Activated effector memory CD4-positive, alpha-beta T cell treated with anti-CD3 and anti-CD28 coated beads, Interleukin-2, amount 50 U/mL, for 16 hours (primary cell): ENCODE data around the gene RAP1GAP2.

Source experiments
- DNase-seq: peaks from one replicate; pipeline ENCODE4 v3.0.0-alpha.2; 2020

The RAP1GAP2 gene

GRCh38 chr17:3004150-3004801, 208.0 kb downstream of the RAP1GAP2 start:
- DNase-seq: peak; percentile 83

- peak; percentile 43 for DNase-seq
Measured at GRCh38 chr17:3004925-3005324, 208.7 kb downstream of the RAP1GAP2 start.

DNA sequence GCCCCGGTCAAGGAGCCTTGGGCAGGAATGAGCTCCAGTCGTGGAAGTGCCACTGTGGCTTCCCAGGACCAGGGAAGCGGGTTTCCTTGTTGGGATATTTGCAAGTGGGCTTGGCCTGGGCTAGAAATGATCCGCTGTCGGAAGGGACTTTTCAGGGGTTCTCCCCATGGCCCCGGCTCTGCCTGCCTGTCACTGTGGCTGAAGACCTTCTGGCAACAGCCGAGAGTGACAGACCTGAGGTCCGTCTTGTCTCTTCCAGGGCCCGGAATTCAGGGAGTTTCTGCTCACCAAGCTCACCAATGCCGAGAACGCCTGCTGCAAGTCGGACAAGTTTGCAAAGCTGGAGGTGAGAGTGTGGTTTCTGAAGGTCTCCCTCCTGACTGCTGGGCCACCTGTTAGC, 209.5 kb downstream of the RAP1GAP2 start:
- DNase-seq: peak; percentile 55

GRCh38 chr17:3006801-3007200, 210.6 kb downstream of the RAP1GAP2 start:
- DNase-seq: no peak

DNA sequence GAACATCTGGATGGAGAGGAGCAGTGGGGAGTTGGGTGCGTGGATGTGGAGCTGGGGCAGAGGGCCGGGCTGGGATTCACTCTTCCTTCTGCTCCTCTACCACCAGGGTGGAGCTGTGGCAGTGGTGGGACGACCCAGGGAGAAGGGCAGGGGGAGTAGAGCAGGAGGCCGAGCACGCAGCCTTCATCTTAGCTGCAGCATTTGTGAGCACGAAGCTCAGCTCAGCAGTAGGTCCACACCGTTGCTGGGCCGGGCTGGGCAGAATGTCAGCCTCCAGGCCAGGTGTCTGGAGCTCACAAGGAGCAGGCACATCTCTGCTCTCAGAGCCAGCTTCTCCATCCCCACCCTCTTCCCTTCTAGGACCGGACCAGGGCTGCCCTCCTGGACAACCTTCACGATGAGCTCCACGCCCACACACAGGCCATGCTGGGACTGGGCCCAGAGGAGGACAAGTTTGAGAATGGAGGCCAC, 211.4 kb downstream of the RAP1GAP2 start:
- DNase-seq: peak; percentile 24

DNA sequence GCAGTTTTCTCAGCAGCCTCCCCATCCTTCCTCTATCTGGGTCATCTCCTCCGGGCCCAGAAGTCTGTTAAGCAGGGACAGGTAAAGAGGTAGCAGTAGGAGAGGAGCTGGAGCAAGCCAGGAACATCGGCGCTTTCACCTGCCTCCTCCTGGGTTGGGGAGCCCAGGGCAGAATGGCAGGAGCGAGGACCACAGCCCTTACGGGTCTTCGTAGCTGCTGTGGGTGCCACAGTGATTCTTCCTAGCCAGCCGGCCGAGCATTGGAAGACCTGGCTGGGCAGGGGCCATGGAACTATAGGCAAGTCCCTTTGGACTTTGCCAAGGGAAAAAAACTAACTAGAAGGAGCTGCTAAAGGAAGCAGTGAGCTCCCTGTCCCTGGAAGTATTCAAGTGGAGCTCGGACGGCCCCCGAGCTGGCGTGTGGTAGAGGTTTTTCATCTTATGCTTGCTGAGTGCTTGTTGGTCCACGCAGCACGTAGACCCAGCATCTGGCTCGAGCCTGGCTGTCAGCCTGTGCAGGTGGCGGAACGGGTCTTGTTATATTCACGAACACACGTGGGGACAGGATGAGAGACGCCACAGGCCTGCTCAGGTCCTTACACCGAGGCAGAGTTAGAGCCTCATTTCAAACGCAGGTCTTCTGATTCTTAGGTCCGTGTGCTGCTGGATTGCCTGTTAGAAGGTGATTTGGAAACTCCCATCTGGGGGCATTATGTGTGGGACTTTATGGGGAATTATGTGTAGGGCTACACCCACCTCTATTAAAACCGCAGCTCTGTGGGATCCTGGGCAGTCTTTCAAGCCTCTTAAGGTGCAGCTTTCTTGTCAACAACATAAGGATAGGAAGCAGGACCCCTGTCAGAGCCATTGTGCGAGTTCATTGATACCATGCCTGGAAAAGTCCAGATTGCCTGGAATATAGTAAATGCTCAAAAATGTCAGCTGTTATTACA, 212.4 kb downstream of the RAP1GAP2 start:
- DNase-seq: peak; percentile 43

- no peak for DNase-seq
Measured at GRCh38 chr17:3009411-3009920, 213.2 kb downstream of the RAP1GAP2 start.

DNA sequence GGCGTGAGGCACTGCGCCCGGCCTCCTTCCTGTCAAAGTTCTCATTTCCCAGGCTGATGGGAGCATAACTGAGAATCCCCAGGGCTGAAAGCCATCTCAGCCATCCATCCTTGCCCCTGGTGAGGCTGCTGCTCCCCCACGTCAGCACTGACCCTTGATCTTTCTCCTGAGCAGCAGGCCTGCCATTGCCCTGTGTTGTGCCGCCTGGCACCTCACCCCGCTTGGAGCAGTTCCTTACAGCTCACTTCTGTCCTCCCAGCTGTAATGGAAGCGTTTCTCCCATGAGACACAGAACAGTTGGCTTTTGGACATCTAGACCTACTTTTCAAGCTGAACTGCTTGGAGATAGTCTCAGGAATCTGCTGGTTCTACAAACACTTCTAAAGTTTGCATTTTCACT, 215.7 kb downstream of the RAP1GAP2 start:
- no peak for DNase-seq

DNA sequence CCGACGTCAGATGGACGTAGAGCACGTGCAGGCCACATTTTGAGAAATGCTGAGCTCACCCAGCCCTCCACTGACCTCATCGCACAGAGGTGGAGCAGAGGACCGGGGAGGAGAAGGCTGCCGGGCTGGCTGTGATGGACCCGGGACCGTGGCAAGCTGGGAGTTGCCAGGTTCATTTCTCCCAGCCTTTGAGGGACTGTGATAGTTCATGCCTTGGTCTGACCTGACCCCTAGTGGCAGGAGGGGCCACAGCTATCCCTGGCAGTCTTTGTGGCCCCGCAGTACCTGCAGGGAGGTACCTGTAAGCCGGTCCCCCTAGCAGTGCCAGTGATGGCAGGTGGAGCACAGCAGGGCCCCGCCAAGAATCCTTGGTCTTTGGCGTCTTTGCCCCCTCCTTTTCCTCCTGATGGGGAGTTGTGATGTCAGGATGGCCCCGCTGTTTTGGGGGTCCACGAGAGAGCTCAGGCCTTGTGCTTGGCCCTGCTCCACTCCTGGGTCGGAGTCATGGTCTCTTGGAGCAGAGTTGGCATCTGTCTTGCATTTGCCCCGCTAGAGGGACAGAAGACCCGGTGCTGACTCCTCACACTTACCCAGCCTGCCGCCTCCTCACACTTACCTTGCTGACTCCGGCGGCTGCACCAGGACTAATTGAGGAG, 216.8 kb downstream of the RAP1GAP2 start:
- DNase-seq: peak; percentile 78

DNA sequence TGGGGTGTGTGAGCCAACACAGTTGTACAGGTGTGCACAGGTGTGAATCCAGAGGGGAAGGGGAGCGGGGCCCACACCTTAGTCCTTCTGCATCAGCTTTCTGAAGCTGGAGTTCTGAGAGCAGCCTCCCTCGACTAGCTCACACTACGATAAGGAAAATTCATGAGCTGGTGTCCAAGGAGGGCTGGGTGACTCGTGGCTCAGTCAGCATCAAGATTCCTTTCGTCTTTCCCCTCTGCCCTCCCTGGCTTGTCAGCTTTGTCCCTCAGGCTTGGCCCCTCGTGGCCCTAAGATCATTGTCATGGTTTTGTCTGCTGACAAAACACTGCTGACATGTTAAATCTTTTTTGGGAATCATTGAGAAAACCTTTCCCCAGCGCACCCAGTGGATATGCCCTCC, 219.7 kb downstream of the RAP1GAP2 start:
- DNase-seq: no peak

GRCh38 chr17:3017936-3018335, 221.7 kb downstream of the RAP1GAP2 start:
- DNase-seq: no peak

DNA sequence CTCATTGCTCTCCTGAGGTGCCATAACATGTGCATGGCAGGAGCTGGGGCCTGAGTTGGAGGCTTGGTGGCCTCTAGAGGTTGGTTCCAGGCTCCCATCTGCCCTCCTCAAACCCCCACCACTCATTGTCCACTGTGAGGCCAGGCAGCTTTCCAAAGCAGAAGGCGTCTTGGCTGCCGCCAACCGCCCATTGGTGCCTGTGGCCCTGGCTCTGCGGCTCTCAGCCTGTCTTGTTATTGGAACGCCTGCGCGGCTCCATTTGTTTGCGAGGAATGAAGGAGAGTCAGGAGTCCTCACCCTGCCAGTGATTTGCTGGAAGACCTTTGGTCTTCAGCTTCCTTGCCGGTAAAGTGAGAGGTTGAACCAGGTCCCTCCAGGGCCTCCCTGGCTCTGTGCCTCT, 223.5 kb downstream of the RAP1GAP2 start:
- DNase-seq: no peak

- DNase-seq: no peak
Measured at GRCh38 chr17:3020381-3020780, 224.1 kb downstream of the RAP1GAP2 start.

DNA sequence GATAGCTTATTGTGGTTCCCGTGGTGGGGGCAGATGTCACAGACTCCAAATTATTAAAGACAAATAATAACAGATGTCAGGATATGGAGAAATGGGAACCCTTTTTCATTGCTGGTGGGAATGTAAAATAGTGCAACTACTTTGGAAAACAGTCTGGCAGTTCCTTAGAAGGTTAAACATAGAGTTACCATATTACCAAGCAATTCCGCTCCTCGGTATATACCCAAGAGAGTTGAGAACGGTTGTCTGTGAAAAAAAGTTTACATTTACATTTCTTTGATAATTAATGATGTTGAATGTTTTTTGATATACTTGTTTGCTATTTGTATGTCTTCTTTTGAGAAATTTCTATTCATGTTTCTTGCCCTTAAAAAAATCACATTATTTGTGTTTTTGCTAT, 226.0 kb downstream of the RAP1GAP2 start:
- DNase-seq: no peak

- no peak for DNase-seq
Measured at GRCh38 chr17:3024346-3024745, 228.1 kb downstream of the RAP1GAP2 start.

GRCh38 chr17:3025421-3026124, 229.3 kb downstream of the RAP1GAP2 start:
- DNase-seq: peak; percentile 41

DNA sequence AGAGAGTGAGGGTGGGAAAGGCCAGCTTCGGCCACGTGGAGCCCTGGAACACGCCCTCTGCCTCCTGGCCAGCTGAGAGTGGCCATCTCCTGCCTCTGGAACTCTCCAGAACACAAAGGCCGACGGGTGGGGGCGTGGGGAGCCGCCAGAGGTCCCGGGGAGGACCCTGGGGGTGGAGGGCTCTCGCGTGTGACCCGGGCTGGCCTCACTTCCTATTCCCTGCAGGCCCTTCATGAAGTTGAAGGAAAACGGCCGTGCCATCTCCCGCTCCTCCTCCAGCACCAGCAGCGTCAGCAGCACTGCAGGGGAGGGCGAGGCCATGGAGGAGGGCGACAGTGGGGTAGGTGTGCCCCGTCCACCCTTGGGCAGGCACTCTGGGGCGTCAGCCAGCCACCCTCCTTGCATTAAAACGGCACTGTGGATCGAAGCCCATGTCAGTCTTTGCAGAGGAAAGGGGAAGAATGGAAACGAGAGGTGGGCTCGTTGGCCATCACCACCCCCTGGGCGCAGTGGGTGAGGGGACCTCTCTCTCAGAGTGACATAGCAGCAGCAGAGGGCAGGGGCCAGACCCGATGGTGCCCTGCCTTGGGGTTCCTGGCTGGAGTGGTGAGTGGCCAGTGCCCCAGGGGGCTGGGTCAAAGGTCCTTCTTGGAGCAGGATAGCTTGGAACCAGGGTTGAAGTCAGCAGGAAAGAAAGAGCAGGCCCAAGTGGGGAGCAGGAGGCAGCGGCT, 230.1 kb downstream of the RAP1GAP2 start:
- peak; percentile 42 for DNase-seq

- DNase-seq: peak; percentile 57
Measured at GRCh38 chr17:3026856-3027751, 230.9 kb downstream of the RAP1GAP2 start.

DNA sequence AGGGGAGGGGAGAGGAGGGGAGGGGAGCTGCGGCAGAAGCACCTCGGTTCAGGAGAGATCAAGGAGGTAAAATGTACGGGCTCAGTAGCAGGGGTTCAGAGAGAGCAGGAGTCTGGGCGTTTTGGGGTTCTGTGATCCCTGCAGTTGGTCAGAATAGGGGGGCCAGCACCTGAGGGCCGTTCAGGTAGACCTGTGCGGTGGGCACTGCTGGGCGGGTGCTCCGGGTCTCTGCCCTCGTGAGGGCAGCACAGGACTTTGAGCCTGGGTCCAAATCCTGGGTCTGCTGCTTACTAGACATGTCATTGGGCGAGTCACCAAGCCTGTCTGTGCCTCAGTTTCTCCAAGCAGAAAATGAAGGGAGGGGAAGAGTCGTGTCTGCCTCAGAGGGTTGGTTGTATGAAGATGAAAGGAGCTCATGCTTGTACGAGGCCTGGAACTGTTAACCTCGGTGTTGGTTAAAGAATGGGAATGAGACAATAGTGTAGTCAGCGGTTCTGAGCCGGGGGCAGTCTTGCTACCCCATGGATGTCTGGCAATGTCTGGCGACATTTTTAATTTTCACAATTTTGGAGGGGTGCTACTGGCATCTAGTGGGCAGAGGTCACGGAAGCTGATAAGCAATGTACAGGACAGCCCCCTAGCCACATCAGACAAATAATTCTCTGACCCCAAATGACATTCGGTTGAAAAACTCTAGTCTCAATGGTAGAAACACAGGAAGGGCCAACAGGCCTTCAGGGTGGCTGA, 231.7 kb downstream of the RAP1GAP2 start:
- peak; percentile 43 for DNase-seq
